HG03108 (cell line): ENCODE results near the gene CACNA1B.
"Not testable (repeated sequence)": the region's sequence is repeated elsewhere in the genome, so short reads cannot be mapped to it uniquely, and the experiment has no call there.

Experiments
- ATAC-seq: cut with Tn5 transposase; IDR thresholded peaks from one replicate; pipeline ENCODE4 v1.9.1; 2021; ENCODE audit warnings: moderate library complexity; ENCODE audit not compliant: unreplicated experiment

Gene CACNA1B

GRCh38 chr9:137885121-137885520 is 7.5 kb downstream of the CACNA1B start:
- ATAC-seq: not testable (repeated sequence)

- not testable (repeated sequence) for ATAC-seq
These were observed 11.0 kb downstream of the CACNA1B start for GRCh38 chr9:137888621-137889020.

- not testable (repeated sequence) for ATAC-seq
These were observed 12.4 kb downstream of the CACNA1B start for GRCh38 chr9:137889966-137890365.

GRCh38 chr9:137890768-137891587 is 13.4 kb downstream of the CACNA1B start:
- not testable (repeated sequence) for ATAC-seq

- ATAC-seq: no peak
These were observed 14.2 kb downstream of the CACNA1B start for GRCh38 chr9:137891588-137892423.

- no peak for ATAC-seq
These were observed 15.0 kb downstream of the CACNA1B start for GRCh38 chr9:137892424-137893191.

GRCh38 chr9:137893670-137894069 is 16.1 kb downstream of the CACNA1B start:
- no peak for ATAC-seq

- no peak for ATAC-seq
These were observed 22.2 kb downstream of the CACNA1B start for GRCh38 chr9:137899551-137900360.

- ATAC-seq: no peak
These were observed 23.2 kb downstream of the CACNA1B start for GRCh38 chr9:137900584-137901310.

GRCh38 chr9:137902646-137903045 is 25.1 kb downstream of the CACNA1B start:
- no peak for ATAC-seq

- no peak for ATAC-seq
These were observed 28.2 kb downstream of the CACNA1B start for GRCh38 chr9:137905740-137906139.

- no peak for ATAC-seq
These were observed 30.2 kb downstream of the CACNA1B start for GRCh38 chr9:137907776-137908175.

- no peak for ATAC-seq
These were observed 35.1 kb downstream of the CACNA1B start for GRCh38 chr9:137912671-137913070.

- ATAC-seq: no peak
These were observed 35.5 kb downstream of the CACNA1B start for GRCh38 chr9:137913132-137913531.

- no peak for ATAC-seq
These were observed 36.5 kb downstream of the CACNA1B start for GRCh38 chr9:137913771-137914767.

- no peak for ATAC-seq
These were observed 39.0 kb downstream of the CACNA1B start for GRCh38 chr9:137916540-137916939.

- no peak for ATAC-seq
These were observed 39.5 kb downstream of the CACNA1B start for GRCh38 chr9:137917116-137917515.

- no peak for ATAC-seq
These were observed 40.2 kb downstream of the CACNA1B start for GRCh38 chr9:137917795-137918194.
